Vagina (tissue), 2 donors: ENCODE results near the gene HPCAL1.

ENCODE experiments used
- CTCF ChIP-seq, 3 experiments: fragments of 450-650 bp in 2 of 3; fragments of 200-600 bp in 1 of 3; sonication (generic) in 1 of 3; IDR thresholded peaks; one replicate each; pipeline ENCODE4 v1.5.1; 2017 to 2019; ENCODE audit warnings: antibody characterized with exemption in 3 of 3, mild to moderate bottlenecking in 2 of 3, moderate library complexity in 2 of 3
- POLR2AphosphoS5 ChIP-seq, 2 donors: sonication (generic); formaldehyde crosslinking; IDR thresholded peaks; one replicate each; pipeline ENCODE4 v1.9.0; 2017; ENCODE audit warnings: antibody characterized with exemption in 2 of 2, mild to moderate bottlenecking in 2 of 2, low read depth in 1 of 2; ENCODE audit not compliant: insufficient read depth in 1 of 2

- TF ChIP-seq CTCF (IDR thresholded peaks at IDR 0.05), result no peak
- TF ChIP-seq POLR2AphosphoS5 (IDR thresholded peaks at IDR 0.05; ENCODE audit: insufficient read depth in 1 of 2, low read depth in 1 of 2), result peak in 1 of 2 donors; percentile 42
These were observed 17.0 kb upstream of the HPCAL1 start for GRCh38 chr2:10285556-10286198.
